ENCODE data around the gene SLC25A23. TPM values are rescaled to one million over a fixed set of nuclear protein-coding genes. Genes with fewer than 3 reads are reported as not detected.

The SLC25A23 gene
- total and polyA plus RNA-seq, 10 of the 15 experiments (the other 5 are each of a cell fraction or from before 2014, with no cell fraction given) = 10.2 to 85.8 (median 50.0) TPM

- TF ChIP-seq ATF3 (IDR thresholded peaks at IDR 0.05; ENCODE audit: borderline replicate concordance, extremely low read depth, low read depth, low read length) = no peak
- TF ChIP-seq IRF5 (IDR thresholded peaks at IDR 0.05; ENCODE audit: borderline replicate concordance) = no peak
These were observed 700 bp upstream of the SLC25A23 start (continued) for GRCh38 chr19:6460099-6460884.

GRCh38 chr19:6458695-6459261 lies 814 bp downstream of the SLC25A23 start:
- BruUV-seq (replicated peaks) = no TSS peak
- H4K20me1 ChIP-seq (ENCODE audit: control insufficient read depth, insufficient read depth) = no peaks in the 10 kb centered on the region
- no peak for FAIRE-seq
- H3K9me3 ChIP-seq (replicated peaks; ENCODE audit: control insufficient read depth, insufficient read depth, low read length) = peaks cover 17% of the 10 kb centered on the region; the same call in 2 of the 3 replicates
- in situ Hi-C loops (cut with MboI) = no loop called here
- peak overlapping the region; percentile 80 for H3K4me3 ChIP-seq
- peaks cover 10% of the 10 kb centered on the region for H3K4me1 ChIP-seq (ENCODE audit: control insufficient read depth, insufficient read depth, low read length)
- peak; percentile 22 for ATAC-seq
- no peak overlapping the region; the same call in 1 of the 2 replicates for H2AFZ ChIP-seq (ENCODE audit: control insufficient read depth, low read depth, low read length)
- CTCF ChIA-PET = interaction anchor here (0.6 to 2.0 kb wide), 5 partner anchors 23 to 412 kb away, joined by 3 to 8 read pairs (median 5); partner anchors contain the start of gene DENND1C
- peaks cover 18% of the 10 kb centered on the region for H3K79me2 ChIP-seq (ENCODE audit: control insufficient read depth, insufficient read depth, low read length)
- SMC1A ChIA-PET (ENCODE audit: uncharacterized antibody, unreplicated experiment) = interaction anchor here (0.7 to 1.7 kb wide), 7 partner anchors 10 to 279 kb away, joined by 3 to 5 read pairs (median 3); partner anchors contain the start of gene GPR108
- no peak for DNase-seq (ENCODE audit: low read depth, low spot score)
- intact Hi-C loops (cut with micrococcal nuclease; ENCODE audit: unreplicated experiment) = loop anchor here (2.0 kb wide), 1 partner anchor 46 kb away; no protein-coding TSS in a partner anchor
- RAD21 ChIA-PET (ENCODE audit: unreplicated experiment) = interaction anchor here (0.6 to 2.1 kb wide), 8 partner anchors 22 to 403 kb away, joined by 3 to 11 read pairs (median 3); partner anchors contain the start of genes CLPP, DENND1C, GTF2F1 and KHSRP
- peak overlapping the region; percentile 94 for H3K27ac ChIP-seq (ENCODE audit: control insufficient read depth, insufficient read depth)
- peaks cover 10 to 24% of the 10 kb centered on the region in 2 experiments; a peak in 3 of 4 replicates for H3K36me3 ChIP-seq (ENCODE audit: control insufficient read depth in 2 of 2, insufficient read depth in 2 of 2, low read length in 1 of 2)
- peak overlapping the region; percentile 82 for H3K9ac ChIP-seq (ENCODE audit: control insufficient read depth, insufficient read depth, low read length)
- WGBS (ENCODE audit: insufficient coverage, insufficient replicate concordance, low lambda C conversion rate, missing lambda C conversion rate) = 3% methylated on average over 16 of the region's 16 CpGs
- POLR2A ChIA-PET = interaction anchor here (1.0 to 1.8 kb wide), 3 partner anchors 22 to 34 kb away, joined by 3 to 10 read pairs (median 8); partner anchors contain the start of genes DENND1C and KHSRP
- peak overlapping the region; percentile 95 for H3K4me2 ChIP-seq (ENCODE audit: control insufficient read depth, insufficient read depth)
- H3K27me3 ChIP-seq (replicated peaks in 1 of 2; ENCODE audit: control insufficient read depth in 2 of 2, insufficient read depth in 2 of 2, low read length in 1 of 2) = no peaks in the 10 kb centered on the region
- TF ChIP-seq IKZF2 (IDR thresholded peaks at IDR 0.05) = peak in 1 of 2 experiments; percentile 33; a peak in 2 of 4 replicates
- peak; percentile 40 for TF ChIP-seq RELB (IDR thresholded peaks at IDR 0.05; ENCODE audit: low read depth)
- peak; percentile 13; the same call in 1 of the 2 replicates for TF ChIP-seq SMARCA5 (IDR thresholded peaks at IDR 0.05)
- TF ChIP-seq ASH2L (IDR thresholded peaks at IDR 0.05; ENCODE audit: borderline replicate concordance, low read depth) = no peak
- peak; percentile 36; the same call in 1 of the 2 replicates for TF ChIP-seq LARP7 (IDR thresholded peaks at IDR 0.05)
- peak; percentile 74 for TF ChIP-seq MLLT1 (IDR thresholded peaks at IDR 0.05)
- TF ChIP-seq E2F8 (IDR thresholded peaks at IDR 0.05; ENCODE audit: low read depth, partially characterized antibody) = no peak
- peak; percentile 15; the same call in 1 of the 2 replicates for TF ChIP-seq ZNF217 (IDR thresholded peaks at IDR 0.05)
- no peak for TF ChIP-seq SREBF1 (IDR thresholded peaks at IDR 0.05; ENCODE audit: low read length)
